GM21528 (cell line): ENCODE measurements around the gene PPEF1.

Source experiments
- ATAC-seq: cut with Tn5 transposase; IDR thresholded peaks from one replicate; pipeline ENCODE4 v1.9.1; 2021; ENCODE audit warnings: mild to moderate bottlenecking, moderate library complexity; ENCODE audit not compliant: unreplicated experiment, low FRiP score

PPEF1 gene, protein sequence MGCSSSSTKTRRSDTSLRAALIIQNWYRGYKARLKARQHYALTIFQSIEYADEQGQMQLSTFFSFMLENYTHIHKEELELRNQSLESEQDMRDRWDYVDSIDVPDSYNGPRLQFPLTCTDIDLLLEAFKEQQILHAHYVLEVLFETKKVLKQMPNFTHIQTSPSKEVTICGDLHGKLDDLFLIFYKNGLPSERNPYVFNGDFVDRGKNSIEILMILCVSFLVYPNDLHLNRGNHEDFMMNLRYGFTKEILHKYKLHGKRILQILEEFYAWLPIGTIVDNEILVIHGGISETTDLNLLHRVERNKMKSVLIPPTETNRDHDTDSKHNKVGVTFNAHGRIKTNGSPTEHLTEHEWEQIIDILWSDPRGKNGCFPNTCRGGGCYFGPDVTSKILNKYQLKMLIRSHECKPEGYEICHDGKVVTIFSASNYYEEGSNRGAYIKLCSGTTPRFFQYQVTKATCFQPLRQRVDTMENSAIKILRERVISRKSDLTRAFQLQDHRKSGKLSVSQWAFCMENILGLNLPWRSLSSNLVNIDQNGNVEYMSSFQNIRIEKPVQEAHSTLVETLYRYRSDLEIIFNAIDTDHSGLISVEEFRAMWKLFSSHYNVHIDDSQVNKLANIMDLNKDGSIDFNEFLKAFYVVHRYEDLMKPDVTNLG

DNA sequence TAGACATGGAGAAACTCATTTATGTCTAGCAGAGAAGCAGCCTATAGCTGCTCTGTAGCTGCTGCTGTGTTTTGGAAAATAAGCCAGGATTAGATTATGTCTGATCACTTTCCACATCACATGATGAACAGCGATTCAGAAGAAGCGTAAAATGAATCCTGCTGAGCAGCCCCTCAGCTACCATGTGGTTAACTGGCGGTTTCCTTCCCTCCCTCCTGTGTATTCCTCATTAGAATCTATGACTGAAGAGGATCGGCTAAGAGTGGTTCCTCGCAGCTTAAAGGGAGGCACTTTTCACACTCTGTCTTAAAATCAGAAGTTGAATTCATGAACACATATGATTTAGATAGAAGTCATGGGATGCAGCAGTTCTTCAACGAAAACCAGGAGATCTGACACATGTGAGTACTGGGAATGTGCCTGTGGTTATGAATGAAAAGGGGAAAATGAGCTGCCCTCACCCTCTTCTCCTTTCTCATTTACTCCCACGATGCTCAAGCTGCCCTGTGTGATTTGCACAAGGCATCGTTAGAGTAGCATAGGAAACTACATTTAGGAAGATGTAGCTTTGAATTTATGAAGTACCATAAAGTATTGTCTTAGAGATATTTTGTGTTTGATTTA lies at the start of gene PPEF1:
TSS of gene PPEF1 (plus strand) at position 220 of the 624 bp plus-strand sequence. CDS start at position 356, 136 bp downstream.
- ATAC-seq: no peak

DNA sequence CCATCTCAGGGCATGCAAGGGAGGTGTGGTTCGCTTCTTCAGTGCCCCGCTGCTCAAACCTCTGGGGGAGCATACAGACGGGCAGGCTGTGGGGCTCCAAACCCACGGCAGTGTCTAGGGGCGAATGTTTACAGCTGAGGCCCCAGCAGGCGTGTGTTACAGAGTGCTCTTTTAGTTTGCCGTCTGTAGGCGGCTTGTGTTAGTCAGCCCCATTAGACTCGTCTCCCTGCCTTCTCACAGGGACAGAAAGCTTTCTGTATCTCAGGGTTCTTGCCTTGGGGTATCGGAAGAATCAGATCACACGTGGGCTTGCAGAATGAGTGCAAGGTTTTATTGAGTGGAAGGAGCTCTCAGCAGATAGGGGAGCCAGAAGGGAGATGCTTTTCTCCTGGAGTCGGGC lies 46.2 kb upstream of the PPEF1 start:
- no peak for ATAC-seq

DNA sequence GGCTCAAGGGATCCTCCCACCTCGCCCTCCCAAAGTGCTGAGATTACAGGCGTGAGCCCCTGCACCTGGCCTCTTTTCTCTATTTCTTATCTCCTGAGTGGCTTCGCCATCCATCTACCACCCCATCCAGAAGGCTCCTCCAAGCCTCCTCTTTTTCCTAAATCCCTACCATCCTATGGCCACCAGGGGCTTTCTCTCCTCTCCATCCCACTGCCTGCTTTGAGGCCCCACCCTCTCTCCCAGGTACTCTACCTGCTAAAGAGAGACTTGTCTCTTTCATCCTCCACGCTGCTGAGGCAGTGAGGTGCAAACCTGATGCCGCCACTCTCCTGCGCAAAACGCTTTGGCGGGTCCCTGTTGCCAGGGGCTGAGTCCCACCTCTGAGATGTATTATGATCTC lies 42.5 kb upstream of the PPEF1 start:
- no peak for ATAC-seq

DNA sequence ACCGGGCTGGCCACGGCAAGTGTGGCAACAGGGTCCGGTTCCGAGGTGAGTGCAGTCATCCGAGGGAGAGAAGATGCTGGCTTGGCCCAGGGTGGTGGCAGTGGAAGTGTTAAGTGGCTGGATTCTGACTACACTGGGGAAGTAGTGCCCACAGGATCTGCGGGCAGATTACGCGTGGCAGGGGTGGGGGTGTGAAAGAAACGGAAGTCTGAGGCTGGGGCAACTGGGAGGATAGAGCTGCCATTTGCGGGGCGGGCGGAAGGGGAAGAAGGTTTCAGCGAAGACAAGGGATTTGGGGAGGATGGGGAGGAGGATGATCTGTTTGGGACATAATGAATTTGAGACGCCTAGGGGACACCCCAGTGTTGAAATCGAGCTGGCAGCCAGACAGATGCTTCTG lies 40.8 kb upstream of the PPEF1 start:
- no peak for ATAC-seq

DNA sequence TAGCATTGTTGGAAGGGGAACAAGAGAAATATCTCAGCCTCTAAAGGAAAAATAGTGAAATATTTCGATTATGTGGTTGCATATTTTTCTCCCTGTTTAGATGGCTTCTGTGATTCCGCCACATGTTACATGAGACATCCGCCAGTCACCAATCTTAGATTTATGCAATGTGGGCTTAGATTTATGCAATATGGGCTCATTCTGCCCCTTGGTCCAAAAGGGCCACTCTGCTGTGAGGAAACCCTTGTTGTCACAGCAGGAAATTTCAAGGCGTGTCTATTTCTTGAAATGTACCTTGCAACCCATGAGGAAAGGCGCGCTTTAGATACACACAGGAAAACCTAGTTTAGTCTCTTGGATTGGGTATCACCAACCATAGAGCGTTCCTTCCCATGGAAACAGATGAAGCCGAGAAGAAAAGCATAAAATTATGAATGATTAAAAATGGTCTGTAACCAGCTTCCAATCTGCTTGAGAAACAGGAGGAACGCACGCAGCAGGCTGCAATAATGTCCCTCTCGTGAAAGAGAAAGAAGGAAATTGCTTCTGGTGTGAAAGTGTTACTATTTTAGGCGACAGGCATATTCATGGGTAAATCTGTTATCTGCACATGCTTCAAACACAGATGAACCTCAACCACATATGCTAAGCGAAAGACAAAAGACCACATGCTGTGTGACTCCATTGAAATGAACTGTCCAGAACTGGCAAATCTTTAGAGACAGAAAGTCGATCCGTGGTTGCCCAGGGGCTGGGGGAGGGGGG lies 39.2 kb upstream of the PPEF1 start:
- ATAC-seq: no peak

DNA sequence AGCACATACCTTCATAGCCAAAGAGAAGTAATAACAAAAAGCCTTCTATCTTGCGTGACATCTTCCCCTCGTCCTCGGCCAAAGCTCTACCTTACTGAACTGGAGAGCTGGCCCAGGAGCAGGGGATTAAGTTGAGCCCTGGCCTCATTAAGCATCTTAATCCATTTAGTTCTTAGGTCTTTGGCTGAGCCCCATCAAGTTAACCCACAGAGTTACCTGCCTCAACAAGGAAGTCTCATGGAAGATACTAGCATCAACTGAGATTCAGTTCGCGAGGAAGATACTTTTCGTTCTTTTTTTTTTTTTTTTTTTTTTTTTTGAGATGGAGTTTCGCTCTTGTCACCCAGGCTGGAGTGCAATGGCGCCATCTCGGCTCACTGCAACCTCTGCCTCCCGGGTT lies 35.4 kb upstream of the PPEF1 start, which contains the start of gene RS1:
TSS of gene RS1 (minus strand) at position 101 of the 400 bp plus-strand sequence. CDS start at position 61, 40 bp downstream.
- no peak for ATAC-seq

DNA sequence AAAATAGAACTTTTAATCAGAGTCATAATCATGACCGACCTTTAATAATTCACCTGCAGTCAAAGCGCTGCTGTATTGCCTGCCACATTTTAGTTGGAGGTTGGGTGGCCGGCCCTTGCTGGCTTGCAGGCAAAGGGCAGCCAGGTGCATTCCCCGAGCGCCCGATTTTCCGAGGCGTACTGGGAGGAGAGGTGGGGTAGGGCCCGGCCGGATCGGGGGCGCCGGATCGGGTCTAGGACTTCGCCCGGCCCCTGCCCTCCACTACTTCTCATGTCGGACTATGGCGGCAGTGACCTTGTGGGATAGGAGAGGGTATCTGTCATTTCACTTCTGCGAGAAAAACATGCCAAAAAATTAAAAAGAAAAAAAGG lies 33.0 kb upstream of the PPEF1 start:
- ATAC-seq: peak; percentile 55

DNA sequence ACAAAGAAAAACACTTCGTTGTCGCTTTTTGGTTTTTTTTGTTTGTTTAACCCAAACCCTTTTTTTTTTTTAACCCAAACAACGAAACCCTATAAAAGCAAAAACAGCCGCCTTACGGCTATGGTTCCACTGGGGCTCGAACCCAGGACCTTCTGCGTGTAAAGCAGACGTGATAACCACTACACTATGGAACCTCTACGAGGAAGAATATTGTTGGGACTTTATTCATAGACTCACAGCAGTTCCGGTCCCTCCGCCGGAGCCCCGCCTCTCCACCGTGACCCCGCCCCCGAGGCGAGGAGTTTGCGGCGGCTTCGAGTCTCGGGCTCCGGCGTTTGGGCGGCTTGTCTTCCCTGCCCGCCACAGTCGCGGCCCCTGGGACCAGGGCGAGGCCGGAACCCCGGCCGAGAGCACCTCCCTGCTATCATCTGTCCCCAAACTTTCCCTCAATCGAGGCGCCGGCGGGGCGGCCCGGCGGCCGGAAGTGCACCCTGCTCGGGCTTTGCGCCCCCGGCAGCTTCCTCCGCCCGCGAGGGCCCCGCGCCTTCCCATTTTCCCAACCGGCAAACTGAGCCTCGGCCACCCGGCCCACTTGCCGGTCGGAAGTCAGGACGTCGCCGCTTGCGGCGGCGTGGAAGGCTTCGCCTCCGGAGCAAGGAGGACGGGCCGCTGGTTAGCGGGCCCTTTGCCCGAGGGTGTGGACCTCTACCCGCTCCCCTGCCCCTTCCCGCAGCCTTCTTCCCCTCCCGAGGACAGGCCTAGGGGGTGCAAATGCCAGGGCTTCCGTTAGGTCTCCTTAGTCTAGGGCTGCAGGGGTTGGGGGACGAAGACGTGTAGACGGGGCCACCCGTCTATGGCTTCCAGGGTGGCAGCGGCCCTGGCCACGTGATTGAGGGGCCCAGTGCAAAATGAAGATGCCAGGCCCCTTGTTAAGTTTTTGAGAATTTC lies 32.4 kb upstream of the PPEF1 start:
- ATAC-seq: peak; percentile 87

DNA sequence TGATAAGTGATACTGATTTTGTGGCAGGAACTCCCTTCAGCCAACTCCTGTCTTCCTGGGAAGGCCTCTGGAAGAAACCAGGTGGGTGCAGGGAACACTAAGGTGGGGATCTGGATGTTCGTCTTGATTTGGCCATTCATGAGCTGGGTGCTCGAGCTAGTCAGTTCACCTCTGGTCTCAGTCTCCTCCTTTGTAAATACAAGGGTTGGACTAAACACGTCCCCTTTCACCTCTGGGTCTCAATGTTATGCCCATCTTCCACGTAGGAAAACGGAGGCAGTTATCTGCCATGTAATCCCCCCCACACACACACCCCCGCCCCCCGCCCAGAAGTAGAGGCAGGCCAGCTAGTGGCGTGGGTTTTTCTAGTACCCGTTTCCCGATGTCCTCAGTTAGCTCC lies 31.4 kb upstream of the PPEF1 start:
- no peak for ATAC-seq

DNA sequence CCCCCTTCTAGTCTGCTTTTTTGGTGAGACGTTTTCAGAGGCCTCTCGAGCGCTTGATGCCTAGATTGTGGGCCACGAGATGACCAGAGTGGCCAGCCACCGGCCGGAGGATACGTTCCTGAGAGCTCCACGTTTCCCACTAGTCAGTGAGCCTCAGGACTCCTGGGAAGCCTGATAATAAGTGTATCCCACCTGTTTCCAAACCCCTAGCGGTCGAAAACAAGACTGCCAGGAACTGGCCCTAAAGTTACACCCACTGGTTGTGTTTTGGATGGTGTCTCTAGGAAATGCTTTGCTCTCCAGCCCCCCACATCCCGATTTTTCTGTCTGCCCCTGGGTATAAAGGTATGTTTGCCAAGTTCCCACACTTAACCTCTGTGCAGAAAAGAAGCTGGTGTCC lies 31.0 kb upstream of the PPEF1 start:
- no peak for ATAC-seq

DNA sequence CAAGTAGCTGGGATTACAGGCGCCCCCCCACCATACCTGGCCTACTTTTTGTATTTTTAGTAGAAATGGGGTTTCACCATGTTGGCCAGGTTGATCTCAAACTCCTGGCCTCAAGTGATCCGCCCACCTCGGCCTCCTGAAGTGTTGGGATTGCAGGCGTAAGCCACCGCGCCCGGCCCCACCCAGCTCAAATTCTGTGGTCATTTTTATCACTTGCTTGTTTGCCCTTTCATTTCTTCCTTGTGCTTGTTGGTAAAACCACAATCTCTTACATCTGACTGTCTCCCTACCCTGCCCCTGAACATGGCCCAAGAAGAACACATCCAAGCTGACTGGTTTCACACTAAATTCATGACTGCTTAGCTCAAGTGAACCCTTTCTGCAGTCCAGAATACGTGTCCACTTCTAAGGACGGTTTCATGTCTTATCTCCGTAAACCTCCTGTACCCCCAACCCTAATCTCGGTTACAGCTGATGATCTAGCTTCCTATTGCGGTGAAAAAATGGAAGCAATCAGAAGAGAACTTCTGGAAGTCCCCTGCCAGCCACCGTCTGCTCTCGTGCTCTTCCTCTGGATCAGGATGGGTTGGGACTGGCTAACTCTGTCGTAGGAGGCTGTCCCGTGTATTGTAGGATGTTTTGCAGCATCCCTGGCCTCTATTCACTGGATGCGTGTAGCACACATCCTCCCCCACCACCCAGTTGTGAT lies 30.1 kb upstream of the PPEF1 start:
- ATAC-seq: no peak

DNA sequence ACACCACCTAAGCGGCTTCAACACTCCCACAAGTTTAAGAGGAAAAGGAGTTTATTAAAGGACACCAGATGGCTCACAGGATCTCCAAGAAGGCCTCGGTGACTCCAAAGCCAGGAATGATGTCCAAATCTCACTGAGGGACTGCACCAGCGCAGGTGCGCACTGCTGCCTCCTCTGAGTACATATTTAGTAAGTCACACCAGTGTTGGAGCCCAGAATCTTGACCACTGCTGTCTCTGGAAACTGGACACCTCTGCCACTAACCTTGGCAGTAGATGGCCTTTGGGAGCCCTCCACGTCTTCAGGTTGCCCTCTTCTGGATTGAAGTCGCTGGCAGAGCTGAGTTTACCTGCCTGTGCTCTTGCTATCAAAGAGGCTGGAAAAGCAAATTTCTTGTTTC lies 25.4 kb upstream of the PPEF1 start:
- ATAC-seq: no peak

DNA sequence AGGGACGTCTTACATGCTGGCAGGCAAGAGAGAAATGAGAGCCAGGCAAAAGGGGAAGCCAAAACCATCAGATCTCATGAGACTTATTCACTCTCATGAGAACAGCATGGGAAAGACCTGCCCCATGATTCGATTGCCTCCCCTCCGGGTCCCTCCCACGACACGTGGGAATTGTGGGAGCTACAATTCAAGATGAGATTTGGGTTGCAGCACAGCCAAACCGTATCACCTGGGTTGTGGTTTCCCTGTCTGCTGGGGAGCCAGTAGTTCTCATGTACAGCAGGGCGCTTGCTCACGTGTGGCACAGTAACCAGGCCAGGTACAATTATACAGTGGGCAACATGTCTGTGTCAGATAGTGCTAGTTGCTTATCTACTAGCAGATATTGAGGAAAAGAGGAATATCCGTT lies 24.5 kb upstream of the PPEF1 start:
- no peak for ATAC-seq

DNA sequence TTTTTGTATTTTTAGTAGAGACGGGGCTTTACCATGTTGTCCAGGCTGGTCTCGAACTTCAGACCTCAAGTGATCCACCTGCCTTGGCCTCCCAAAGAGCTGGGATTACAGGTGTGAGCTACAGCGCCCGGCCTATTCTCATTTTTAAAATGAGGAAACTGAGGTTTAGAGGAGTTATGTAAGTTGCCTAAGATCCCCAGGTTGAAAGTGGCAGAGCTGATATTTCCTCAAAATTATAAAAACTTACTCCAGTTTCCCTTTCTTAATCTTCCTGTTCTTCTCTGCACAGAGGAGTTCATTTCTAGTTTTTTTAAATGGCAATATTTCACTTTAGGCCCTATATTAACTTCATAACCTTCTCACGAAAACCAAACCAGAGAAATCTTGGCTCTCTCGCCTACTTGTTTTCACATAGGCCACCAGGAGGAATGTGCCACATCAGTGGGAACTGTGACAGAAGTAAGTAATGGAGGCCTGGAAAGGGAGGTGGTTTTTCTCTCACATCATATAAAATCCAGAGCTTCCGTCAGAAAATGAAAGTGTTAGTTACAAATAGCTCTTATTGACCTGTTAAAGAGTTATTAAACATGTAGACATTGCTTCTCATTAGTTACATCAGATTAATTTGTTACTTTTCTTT lies 19.5 kb upstream of the PPEF1 start:
- ATAC-seq: no peak

DNA sequence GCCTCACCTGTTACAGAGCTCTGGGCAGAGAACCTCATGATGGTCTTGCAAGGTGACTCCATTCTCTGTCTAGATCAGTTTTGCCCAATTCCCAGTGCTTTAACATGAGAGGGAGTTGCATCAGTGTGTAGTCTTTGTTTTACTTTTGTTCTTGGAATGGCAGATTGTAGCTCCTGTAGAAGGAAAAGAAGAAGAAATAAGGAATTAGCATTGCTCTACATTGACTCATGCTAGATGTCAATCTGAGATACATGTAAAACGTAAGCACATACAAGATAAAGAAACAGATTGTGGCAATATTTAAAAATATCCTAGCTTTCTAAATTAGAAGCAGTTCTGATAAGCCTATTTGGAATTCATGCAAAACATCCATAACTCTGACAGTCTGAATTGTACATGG lies 16.0 kb upstream of the PPEF1 start:
- ATAC-seq: no peak

DNA sequence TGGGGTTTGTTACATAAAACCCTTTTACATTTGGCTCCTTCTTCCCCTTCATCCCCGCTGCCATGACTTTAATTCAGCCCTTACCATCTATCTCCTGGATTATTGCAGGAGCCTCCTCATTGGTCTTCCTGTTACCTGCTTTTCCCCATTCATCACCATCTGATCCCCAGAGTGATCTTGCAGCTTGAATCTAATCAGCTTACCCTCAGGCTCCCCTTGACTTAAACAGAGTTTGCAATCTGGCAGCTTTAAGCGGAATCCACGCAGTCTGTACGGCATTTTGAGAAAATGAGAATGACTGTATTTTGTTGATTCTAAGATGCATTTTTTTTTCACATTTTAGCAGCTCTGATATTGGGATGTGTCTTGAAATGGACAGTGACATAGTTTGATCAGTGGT lies 14.9 kb upstream of the PPEF1 start:
- ATAC-seq: no peak

DNA sequence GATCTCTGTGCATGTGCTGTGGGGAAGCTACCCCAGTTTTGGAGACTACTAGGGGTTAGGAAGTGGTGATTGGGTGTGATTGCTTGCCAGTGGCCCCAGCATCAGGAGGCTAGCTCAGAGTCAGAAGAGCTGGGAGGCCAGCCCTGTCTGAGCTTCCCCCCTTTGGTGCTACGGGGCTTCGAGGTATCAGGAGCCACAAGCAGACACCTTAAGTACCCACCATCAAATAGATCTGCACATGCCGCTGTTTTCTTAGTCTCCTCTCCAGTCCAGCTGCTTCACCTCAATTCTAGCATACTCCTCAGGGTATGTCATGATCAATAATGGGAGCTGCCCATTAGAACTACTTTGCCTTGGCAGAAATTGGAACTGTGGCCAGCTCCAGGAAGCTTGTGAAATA lies 10.8 kb upstream of the PPEF1 start:
- ATAC-seq: no peak

DNA sequence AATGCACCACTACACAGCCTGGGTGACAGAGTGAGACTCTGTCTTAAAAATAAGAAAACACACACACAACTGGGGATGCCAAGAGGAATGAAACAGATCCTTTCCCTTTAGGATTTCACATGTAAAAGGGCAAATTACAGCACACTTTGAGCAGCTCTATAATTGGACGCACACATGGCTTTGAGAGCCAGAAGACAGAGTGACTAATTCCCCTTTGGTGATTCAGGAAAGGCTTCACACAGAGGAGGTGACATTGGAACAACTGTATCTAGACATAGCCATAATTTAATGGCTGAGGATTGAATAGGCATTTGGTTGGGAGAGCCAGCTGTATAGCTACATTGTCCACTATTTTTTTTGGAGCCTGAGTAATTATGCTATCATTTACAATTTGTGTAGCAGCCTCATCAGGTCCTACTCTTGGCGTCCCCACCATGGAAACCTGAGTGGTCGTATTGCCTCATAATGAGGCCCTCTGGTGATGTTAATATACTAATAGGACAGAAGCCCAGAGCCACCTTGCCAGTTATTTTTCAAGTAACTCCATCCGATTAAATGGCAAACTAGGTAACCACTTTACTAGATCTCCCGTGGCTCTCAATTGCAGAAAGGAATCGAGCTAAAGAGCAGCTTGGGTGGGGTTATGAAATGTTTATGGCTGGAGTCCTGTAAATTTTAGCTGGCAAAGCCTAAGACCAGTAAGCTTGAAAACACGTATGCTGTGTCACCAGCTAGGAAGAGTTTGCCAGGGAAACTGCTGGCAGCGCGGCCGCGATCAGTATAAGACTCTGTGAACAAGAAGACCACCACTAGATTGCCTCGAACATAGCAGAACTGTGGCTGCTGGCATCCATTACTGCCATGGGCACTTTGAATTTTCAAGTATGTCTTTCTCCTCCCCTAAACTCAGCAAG lies 8.5 kb upstream of the PPEF1 start:
- ATAC-seq: no peak
